Activated naive CD8-positive, alpha-beta T cell treated with anti-CD3 and anti-CD28 coated beads, Interleukin-2, amount 50 U/mL, for 24 hours (primary cell): ENCODE data around the gene CCDC70.
"Not testable (repeated sequence)": the region's sequence is repeated elsewhere in the genome, so short reads cannot be mapped to it uniquely, and the experiment has no call there.

Experiments used
- ATAC-seq: fragments of 150-1000 bp; cut with Tn5 transposase; one replicate; pipeline ENCODE4 v1.10.0; 2021
- DNase-seq: peaks from one replicate; pipeline ENCODE4 v3.0.0; 2021
- H3K27ac Mint-ChIP-seq: one replicate; pipeline ENCODE4 v1.8.0; 2021; ENCODE audit warnings: mild to moderate bottlenecking, mixed read lengths
- H3K27me3 Mint-ChIP-seq: one replicate; pipeline ENCODE4 v1.8.0; 2021; ENCODE audit warnings: mixed read lengths
- H3K36me3 Mint-ChIP-seq: one replicate; pipeline ENCODE4 v1.8.0; 2021; ENCODE audit warnings: low read depth, mixed read lengths
- H3K4me1 Mint-ChIP-seq: one replicate; pipeline ENCODE4 v1.8.0; 2021; ENCODE audit warnings: mixed read lengths
- H3K4me3 Mint-ChIP-seq: one replicate; pipeline ENCODE4 v1.8.0; 2021; ENCODE audit warnings: mild to moderate bottlenecking, moderate library complexity, mixed read lengths
- H3K9me3 Mint-ChIP-seq: one replicate; pipeline ENCODE4 v1.8.0; 2021; ENCODE audit warnings: mixed read lengths

CCDC70 gene

GRCh38 chr13:51900471-51900870 lies 38.7 kb downstream of the CCDC70 start:
- Mint-ChIP-seq H3K4me3 (no peak overlapping the region), H3K27me3 (peaks cover 9% of the 10 kb centered on the region), H3K27ac (no peak overlapping the region), H3K9me3 (no peaks in the 10 kb centered on the region), H3K4me1 (peaks cover 1% of the 10 kb centered on the region), H3K36me3 (no peaks in the 10 kb centered on the region)
- DNase-seq = no peak
- no peak for ATAC-seq

GRCh38 chr13:51902776-51903175 lies 41.0 kb downstream of the CCDC70 start:
- H3K4me3 Mint-ChIP-seq = no peak overlapping the region
- H3K9me3 Mint-ChIP-seq = no peaks in the 10 kb centered on the region
- DNase-seq = no peak
- no peaks in the 10 kb centered on the region for H3K36me3 Mint-ChIP-seq
- H3K27ac Mint-ChIP-seq = no peak overlapping the region
- H3K4me1 Mint-ChIP-seq = peaks cover 8% of the 10 kb centered on the region
- peaks cover 9% of the 10 kb centered on the region for H3K27me3 Mint-ChIP-seq
- no peak for ATAC-seq

- no peak overlapping the region for H3K27ac Mint-ChIP-seq
- ATAC-seq = no peak
- peaks cover 26% of the 10 kb centered on the region for H3K4me1 Mint-ChIP-seq
- peaks cover 3% of the 10 kb centered on the region for H3K27me3 Mint-ChIP-seq
- H3K36me3 Mint-ChIP-seq = no peaks in the 10 kb centered on the region
- no peak for DNase-seq
- H3K4me3 Mint-ChIP-seq = no peak overlapping the region
- no peaks in the 10 kb centered on the region for H3K9me3 Mint-ChIP-seq
Observed at GRCh38 chr13:51905787-51906186, 44.0 kb downstream of the CCDC70 start.

- ATAC-seq = no peak
- Mint-ChIP-seq H3K27me3 (peaks cover 3% of the 10 kb centered on the region), H3K4me1 (peaks cover 26% of the 10 kb centered on the region), H3K9me3 (no peaks in the 10 kb centered on the region), H3K4me3 (no peak overlapping the region), H3K36me3 (no peaks in the 10 kb centered on the region), H3K27ac (no peak overlapping the region)
- DNase-seq = no peak
Observed at GRCh38 chr13:51906581-51906980, 44.8 kb downstream of the CCDC70 start.

GRCh38 chr13:51907040-51907732 lies 45.4 kb downstream of the CCDC70 start:
- DNase-seq = no peak
- no peaks in the 10 kb centered on the region for H3K36me3 Mint-ChIP-seq
- H3K27me3 Mint-ChIP-seq = peaks cover 3% of the 10 kb centered on the region
- H3K9me3 Mint-ChIP-seq = no peaks in the 10 kb centered on the region
- ATAC-seq = peak; percentile 71
- no peak overlapping the region for H3K27ac Mint-ChIP-seq
- no peak overlapping the region for H3K4me3 Mint-ChIP-seq
- peaks cover 26% of the 10 kb centered on the region for H3K4me1 Mint-ChIP-seq

GRCh38 chr13:51909265-51909664 lies 47.5 kb downstream of the CCDC70 start:
- DNase-seq, H3K9me3 Mint-ChIP-seq, ATAC-seq, H3K36me3 Mint-ChIP-seq, H3K27me3 Mint-ChIP-seq: not testable (repeated sequence)
- Mint-ChIP-seq H3K4me3 (peak overlapping the region; percentile 10), H3K27ac (peak overlapping the region; percentile 47), H3K4me1 (peaks cover 27% of the 10 kb centered on the region)

GRCh38 chr13:51910508-51910907 lies 48.7 kb downstream of the CCDC70 start:
- no peaks in the 10 kb centered on the region for H3K9me3 Mint-ChIP-seq
- DNase-seq (no peak), ATAC-seq (no peak)
- H3K4me3 Mint-ChIP-seq = no peak overlapping the region
- H3K27ac Mint-ChIP-seq = no peak overlapping the region
- peaks cover 3% of the 10 kb centered on the region for H3K27me3 Mint-ChIP-seq
- H3K36me3 Mint-ChIP-seq = no peaks in the 10 kb centered on the region
- peaks cover 27% of the 10 kb centered on the region for H3K4me1 Mint-ChIP-seq

GRCh38 chr13:51912091-51912490 lies 50.3 kb downstream of the CCDC70 start:
- no peak overlapping the region for H3K4me3 Mint-ChIP-seq
- ATAC-seq = no peak
- DNase-seq = no peak
- H3K27me3 Mint-ChIP-seq = peaks cover 3% of the 10 kb centered on the region
- H3K27ac Mint-ChIP-seq = no peak overlapping the region
- H3K4me1 Mint-ChIP-seq = peaks cover 25% of the 10 kb centered on the region
- no peaks in the 10 kb centered on the region for H3K9me3 Mint-ChIP-seq
- H3K36me3 Mint-ChIP-seq = no peaks in the 10 kb centered on the region

- DNase-seq (no peak), ATAC-seq (no peak)
- H3K27me3 Mint-ChIP-seq = peaks cover 3% of the 10 kb centered on the region
- no peak overlapping the region for H3K4me3 Mint-ChIP-seq
- no peaks in the 10 kb centered on the region for H3K36me3 Mint-ChIP-seq
- H3K9me3 Mint-ChIP-seq = no peaks in the 10 kb centered on the region
- H3K4me1 Mint-ChIP-seq = peaks cover 20% of the 10 kb centered on the region
- H3K27ac Mint-ChIP-seq = no peak overlapping the region
Observed at GRCh38 chr13:51912511-51913225, 50.9 kb downstream of the CCDC70 start.

GRCh38 chr13:51913421-51914136 lies 51.8 kb downstream of the CCDC70 start:
- DNase-seq (no peak), ATAC-seq (no peak)
- H3K4me3 Mint-ChIP-seq = no peak overlapping the region
- peaks cover 3% of the 10 kb centered on the region for H3K27me3 Mint-ChIP-seq
- H3K36me3 Mint-ChIP-seq = no peaks in the 10 kb centered on the region
- H3K4me1 Mint-ChIP-seq = peaks cover 20% of the 10 kb centered on the region
- no peaks in the 10 kb centered on the region for H3K9me3 Mint-ChIP-seq
- no peak overlapping the region for H3K27ac Mint-ChIP-seq

- Mint-ChIP-seq H3K4me1 (peaks cover 16% of the 10 kb centered on the region), H3K27me3 (peaks cover 3% of the 10 kb centered on the region), H3K9me3 (no peaks in the 10 kb centered on the region), H3K4me3 (no peak overlapping the region), H3K36me3 (no peaks in the 10 kb centered on the region), H3K27ac (no peak overlapping the region)
- ATAC-seq = no peak
- no peak for DNase-seq
Observed at GRCh38 chr13:51914137-51914493, 52.3 kb downstream of the CCDC70 start.
